ENCODE measurements around the gene HPSE.

The HPSE gene

DNA sequence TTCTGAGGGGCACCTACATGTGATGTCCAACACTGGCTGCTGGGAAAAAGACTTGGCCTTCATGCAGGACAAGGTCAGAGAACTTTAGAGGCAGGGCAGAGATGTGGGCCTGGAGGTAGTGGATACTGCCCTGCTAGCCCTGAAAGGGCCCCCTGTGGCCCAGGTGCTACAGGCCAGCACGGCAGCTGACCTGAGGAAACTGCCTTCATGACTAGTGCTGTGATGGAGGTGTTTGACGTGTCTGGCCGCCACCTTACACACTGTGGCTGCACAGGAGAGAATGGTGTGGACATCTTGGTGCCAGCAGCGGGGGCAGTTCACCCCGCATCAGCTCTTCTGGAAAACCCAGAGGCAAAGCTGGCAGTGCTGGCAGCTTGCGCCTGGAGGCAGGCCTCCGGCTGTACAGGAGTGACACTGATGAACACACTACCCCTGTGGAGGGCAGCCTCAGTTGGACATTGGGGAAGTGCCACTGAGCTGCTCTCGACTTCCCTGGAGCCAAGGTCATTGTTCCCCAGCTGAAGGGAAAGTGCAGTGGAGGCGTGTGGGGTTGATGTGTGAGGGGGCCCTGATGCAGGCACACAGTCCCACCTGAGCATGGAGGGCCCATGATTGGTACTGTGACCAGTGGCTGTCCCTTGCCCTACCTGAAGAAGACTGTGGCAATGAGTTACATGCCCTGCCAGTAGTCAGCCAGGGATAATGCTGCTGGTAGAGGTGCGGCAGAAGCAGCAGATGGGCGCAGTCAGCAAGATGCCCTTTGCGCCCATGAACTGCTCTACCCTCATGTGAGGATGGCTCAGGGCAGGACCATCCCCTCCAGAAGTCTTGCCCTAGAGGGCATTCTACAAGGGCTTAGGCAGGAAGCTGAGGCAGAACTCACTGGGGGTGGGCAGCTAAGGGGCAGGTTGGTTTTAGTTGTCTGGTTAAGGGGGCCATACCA, 87.0 kb downstream of the HPSE start:
- H3K27ac ChIP-seq (ENCODE audit: low read depth, low read length): no peak overlapping the region
- WGBS: 93% methylated on average over 12 of the region's 12 CpGs
- H3K36me3 ChIP-seq (ENCODE audit: insufficient read depth, low read length): no peaks in the 10 kb centered on the region
- no peaks in the 10 kb centered on the region for H3K9me3 ChIP-seq (ENCODE audit: insufficient read depth, low read depth, low read length)
- peaks cover 7% of the 10 kb centered on the region; the same call in 1 of the 2 replicates for H3K4me1 ChIP-seq (ENCODE audit: insufficient read depth, low read length)
- H3K27me3 ChIP-seq (ENCODE audit: insufficient read depth, low read length): no peaks in the 10 kb centered on the region
- no peak overlapping the region for H3K4me3 ChIP-seq (ENCODE audit: low read length)
- no peak overlapping the region for H3K9ac ChIP-seq (ENCODE audit: low read depth, low read length)

Measured in HUES64 (cell line).